Right renal pelvis (tissue), 4 donors: ENCODE data around the gene ZNF766. TPM values are rescaled to one million over a fixed set of nuclear protein-coding genes. Genes with fewer than 3 reads are reported as not detected.
"Not testable (repeated sequence)": the region's sequence is repeated elsewhere in the genome, so short reads cannot be mapped to it uniquely, and the experiment has no call there.

ENCODE experiments used
- DNase-seq, 4 donors: peaks; one replicate each; pipeline ENCODE4 v3.0.0-alpha.2; 2013; ENCODE audit warnings: low read depth in 4 of 4, low spot score in 3 of 4, missing footprints in 1 of 4
- polyA plus RNA-seq, 4 donors: library from polyadenylated mRNA; unstranded; fragments of 120-200 nt; gene quantifications; one replicate each; pipeline ENCODE4 v1.2.1, GENCODE V29; 2013; ENCODE audit not compliant: insufficient read length in 4 of 4

The ZNF766 gene
- 10 to 100 TPM; 17.4 to 23.5 (median 22.2) TPM for polyA plus RNA-seq

DNA sequence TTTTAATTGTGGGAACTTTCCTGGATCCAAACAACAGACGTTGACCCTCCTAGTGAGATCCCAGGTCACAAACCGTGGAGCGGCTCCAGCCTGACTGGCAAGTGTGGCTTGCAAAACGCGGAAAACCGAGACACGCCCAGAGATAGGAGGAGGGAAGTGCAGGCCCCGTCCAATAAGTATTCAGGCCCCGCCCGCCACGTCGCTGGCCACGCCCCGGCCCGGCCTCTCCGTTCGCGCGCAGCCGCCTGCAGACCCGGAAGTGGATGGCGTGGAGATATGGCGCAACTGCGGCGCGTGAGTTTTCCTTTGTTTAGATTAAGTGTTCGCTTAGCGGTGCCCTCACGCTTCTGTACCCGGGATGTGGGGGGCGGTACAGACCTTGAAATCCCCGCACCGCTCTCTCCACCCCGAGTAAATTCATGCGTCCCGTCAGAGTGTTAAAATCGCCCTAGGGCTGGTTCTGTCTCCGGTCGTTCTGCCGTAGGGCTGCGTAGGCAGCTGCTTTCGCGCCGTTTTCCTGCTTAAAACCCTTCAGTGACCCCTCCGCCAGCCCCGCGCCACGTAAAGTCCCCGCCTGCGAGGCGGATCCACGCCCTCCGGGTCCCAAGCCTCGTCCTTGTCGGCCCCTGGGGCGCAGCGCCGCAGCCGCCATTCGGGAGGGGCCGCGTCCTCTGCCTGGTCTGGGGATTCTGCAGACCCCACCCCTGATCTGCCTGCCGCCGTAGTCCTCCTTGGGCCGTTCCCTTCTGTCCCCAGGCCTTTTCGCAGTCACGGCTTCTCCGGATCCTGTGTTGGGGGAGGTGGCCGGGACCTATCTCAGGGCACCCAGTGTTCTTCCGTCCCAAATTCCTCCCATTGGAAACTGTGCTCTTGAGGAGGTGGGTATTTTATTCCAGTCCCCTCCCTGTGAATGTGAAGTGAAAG lies at the start of gene ZNF766:
Gene ZNF766 (plus strand): TSS at position 250 of the 924 bp plus-strand sequence. CDS start 27 bp downstream, at position 277.
- peak; percentile 85 to 87 (median 87) for DNase-seq

DNA sequence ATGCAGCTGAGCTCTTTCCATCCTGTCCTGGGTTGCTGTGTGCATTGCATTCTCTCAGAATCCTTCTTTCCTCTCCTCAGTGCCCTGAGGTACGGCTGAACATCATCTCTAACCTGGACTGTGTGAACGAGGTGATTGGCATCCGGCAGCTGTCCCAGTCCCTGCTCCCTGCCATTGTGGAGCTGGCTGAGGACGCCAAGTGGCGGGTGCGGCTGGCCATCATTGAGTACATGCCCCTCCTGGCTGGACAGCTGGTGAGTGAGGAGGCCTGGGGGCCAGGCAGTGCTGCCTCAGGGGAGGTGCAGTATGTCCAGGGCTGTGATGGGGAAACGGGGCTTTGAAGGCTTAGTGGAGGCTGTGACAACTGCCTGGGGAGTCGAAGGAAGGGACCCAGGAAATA lies 49.8 kb upstream of the ZNF766 start:
- DNase-seq = no peak

DNA sequence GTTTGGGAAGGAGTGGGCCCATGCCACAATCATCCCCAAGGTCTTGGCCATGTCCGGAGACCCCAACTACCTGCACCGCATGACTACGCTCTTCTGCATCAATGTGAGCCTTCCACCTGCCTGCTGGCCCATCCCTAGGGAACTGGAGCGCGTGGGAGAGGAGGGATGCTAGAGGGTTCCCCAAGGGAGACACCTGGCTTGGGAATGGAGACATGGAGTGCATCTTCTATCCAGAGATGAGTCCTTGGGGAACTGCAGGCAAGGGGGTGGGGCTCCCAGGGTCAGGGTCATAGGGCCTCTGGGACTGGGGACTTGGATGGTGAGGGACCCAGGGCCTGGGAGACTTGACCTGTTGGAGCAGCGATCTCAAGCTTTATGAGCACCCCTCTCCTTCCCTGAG lies 48.4 kb upstream of the ZNF766 start:
- no peak for DNase-seq

GRCh38 chr19:52221831-52222375 lies 47.5 kb upstream of the ZNF766 start:
- no peak for DNase-seq

DNA sequence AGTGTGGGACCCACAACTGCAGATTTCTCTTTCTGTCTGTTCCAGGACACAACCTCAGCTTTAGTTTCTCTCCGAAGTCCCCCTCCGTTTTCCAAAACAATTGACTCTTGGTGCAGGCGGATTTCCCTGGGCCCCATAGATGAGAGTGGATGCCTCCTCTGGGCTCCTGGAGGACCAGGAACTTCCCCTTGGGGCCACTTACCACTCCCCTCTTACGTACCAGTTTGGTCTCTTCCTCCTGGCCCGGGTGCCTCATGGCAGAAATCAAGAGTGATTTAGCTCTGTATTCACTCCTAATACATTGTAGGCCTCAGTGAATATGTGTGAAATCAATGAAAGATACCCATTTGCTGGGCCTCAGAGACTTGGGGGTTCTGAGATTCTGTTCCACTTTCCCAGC lies 45.2 kb upstream of the ZNF766 start:
- no peak for DNase-seq

DNA sequence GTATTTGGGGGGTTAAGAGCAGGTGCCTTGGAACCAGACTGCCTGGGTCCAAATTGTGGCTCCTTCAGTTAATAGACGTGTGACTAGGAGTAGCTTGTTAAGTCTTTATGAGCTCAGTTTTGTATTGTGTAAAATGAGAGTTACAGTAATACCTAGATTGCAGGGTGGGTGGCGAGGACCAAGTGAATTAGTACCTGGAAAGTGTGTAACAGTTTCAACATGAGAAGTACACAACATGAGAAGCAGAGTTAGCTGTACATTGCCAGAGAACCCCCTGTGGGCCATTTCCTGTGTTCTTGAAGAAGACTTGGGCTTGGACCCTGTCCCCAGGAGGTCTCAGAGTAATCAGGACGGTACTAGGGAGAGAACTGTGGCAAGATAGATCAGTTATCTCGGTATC lies 42.7 kb upstream of the ZNF766 start:
- DNase-seq = no peak

DNA sequence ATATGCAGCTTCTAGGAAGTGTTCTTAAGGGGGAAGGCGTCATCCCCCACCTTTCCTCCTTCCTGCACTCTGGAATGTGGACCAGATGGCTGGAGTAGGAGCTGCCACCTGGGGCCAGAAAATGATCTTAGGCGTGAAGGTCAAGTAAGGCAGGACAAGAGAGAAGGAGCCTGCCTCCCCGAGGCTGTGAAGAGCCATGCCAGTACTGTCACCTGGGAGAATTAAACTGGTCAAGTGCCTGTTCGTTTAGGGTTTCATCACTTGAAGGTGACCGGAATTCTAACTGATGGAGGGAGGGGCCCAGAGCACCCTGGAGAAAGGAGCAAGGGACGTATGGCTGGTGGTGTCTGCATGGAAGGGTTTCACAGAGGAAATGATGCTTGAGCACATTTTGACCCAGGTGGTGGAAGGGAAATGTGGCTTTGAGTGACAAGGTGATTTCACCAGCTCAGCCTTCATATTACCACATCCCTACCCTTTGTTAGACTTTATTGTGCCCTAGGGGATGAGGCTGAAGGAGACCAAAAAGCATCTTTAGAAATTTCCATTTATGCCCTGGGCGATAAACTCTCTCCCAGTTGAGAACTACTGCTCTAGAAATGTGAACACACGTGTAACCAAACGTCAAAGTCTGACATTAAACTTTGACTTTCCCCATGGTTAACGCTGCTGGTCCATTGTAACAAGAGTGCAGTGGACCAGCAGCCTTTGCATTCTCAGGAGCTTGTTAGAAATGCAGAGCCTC lies 42.0 kb upstream of the ZNF766 start:
- DNase-seq = no peak

DNA sequence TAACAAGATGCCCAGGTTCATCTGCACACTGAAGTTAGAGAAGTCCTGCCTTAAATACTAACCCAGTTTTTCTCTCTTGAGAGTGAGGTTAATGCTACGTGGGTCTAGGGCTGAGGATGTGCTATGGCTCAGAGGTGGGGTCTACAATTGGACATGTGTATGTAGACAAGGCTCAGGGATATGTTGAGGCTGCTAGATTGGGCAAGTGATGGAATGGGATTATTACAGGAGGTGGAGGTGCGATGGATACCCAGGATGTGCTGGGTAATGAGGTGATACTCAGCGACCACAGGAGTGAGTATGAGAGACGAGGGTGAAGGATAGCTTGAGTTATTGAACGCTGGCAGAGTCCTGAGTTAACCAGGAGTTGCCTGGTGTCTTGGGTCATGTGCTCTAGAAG lies 41.4 kb upstream of the ZNF766 start:
- no peak for DNase-seq

DNA sequence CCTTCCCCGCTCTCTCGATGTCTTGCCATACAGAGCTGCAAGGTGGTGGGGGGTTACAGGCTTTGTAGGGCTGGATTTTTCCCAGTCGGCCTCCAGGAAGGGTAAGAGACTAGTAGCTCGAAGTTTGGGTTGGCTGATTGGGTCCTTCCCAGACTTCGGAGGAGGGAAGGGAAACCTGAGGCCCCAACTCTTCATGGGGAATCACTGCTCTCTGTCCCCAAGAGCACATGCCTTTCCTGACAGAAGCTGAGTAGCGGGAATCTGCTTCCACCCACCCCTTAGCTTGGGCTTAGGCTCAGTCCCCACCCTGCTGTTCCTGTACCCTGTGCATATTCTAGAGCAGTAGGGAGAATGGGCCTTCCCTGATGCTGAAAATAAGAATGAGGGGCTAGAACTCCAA lies 39.9 kb upstream of the ZNF766 start:
- no peak for DNase-seq

- no peak for DNase-seq
Observed at GRCh38 chr19:52230685-52231084, 38.7 kb upstream of the ZNF766 start.

GRCh38 chr19:52231154-52231910 lies 38.1 kb upstream of the ZNF766 start:
- no peak for DNase-seq

DNA sequence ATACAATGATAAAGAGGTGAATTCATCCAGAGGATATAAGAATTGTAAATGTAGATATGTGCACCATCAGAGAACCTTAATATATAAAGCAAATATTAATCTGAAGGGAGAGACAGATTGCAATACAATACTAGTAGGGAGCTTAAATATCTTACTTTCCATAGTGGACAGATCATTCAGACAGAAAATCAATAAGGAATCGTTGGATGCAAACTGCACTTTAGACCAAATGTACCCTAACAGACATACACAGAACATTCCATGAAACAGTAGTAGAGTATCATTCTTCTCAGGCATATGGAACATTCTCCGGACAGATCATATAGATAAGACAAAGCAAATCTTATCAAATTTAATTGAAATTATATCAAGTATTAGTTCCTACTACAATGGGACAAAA lies 35.0 kb upstream of the ZNF766 start:
- no peak for DNase-seq

DNA sequence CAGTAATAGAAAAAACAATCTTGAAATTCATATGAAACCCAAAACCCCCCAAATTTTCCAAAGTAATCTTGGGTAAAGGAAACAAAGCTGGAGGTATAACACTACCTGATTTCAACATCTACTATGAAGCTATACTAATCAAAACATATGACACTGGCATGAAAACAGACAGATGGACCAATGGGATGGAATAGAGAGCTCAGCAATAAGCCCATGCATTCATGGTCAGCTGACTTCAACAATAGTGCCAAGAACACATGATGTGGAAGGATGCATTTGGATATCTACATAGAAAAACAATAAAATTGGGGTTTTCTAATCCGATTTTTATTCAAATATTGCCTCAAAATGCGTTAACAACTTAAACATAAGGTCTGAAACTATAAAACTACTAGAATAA lies 32.2 kb upstream of the ZNF766 start:
- no peak for DNase-seq

DNA sequence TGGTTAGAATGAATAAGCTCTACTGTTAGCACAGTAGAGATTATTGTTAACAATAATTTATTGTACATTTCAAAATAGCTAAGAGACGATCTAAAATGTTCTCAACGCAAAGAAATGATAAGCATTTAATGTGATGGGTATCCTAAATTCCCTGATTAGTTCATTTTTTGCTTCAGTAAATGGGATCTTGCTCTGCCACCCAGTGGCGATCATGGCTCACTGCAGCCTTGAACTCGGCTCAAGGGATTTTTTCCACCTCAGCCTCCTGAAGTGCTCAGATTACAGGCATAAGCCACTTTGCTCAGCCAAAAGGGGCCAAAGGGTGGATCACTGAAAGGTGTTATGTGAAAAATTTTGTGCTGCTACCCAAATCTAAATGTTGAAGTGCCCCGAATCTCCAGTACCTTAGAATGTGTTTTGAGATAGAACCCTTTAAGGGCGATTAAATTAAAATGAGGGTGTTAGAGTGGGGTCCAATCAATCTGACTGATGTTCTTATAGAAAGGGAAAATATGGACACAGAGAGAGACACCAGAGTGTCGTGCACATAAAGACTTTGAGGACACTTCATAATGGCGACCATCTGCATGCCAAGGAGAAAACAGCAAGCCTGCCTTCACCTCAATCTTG lies 31.5 kb upstream of the ZNF766 start:
- DNase-seq = peak; percentile 25 to 35 (median 35)

- DNase-seq = no peak
Observed at GRCh38 chr19:52244021-52244420, 25.4 kb upstream of the ZNF766 start.

GRCh38 chr19:52248241-52248640 lies 21.1 kb upstream of the ZNF766 start:
- DNase-seq = peak in 1 of 4 donors; percentile 12

GRCh38 chr19:52258426-52258825 lies 11.0 kb upstream of the ZNF766 start:
- DNase-seq = no peak

GRCh38 chr19:52265556-52265955 lies 3.8 kb upstream of the ZNF766 start:
- not testable (repeated sequence) for DNase-seq

- DNase-seq = no peak
Observed at GRCh38 chr19:52270266-52270885, 989 bp downstream of the ZNF766 start.

GRCh38 chr19:52273301-52273700 lies 3.9 kb downstream of the ZNF766 start:
- no peak for DNase-seq
